HS-27A (cell line): ENCODE measurements around the gene CAD.

ENCODE experiments used
- DNase-seq: peaks from one replicate; pipeline ENCODE4 v3.0.0-alpha.2; 2012; ENCODE audit warnings: low read depth, missing footprints

Gene CAD

GRCh38 chr2:27198627-27199026 lies 18.5 kb upstream of the CAD start:
- DNase-seq = no peak

DNA sequence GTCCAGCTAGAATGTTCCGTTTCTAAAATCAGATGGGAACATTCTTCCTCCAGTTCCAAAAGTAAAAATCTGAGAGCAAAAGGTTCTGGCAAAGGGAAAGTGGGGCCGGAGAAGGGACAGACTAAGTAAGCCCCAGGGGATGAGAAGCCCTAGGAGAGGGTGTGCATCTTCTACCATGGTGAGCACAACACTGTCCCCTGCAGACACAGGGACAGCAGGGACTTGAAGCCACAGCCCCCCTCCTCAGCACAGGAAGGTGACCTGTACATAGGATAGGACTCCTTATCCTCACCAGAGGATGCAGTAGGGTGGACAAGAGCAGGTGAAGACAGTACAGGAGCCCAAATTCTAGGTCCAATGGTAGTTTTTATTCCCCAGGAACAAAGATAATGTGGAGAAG lies 17.9 kb upstream of the CAD start:
- DNase-seq = no peak

- no peak for DNase-seq
Observed at GRCh38 chr2:27201675-27202074, 15.5 kb upstream of the CAD start.

- DNase-seq = no peak
Observed at GRCh38 chr2:27202854-27203253, 14.3 kb upstream of the CAD start.

DNA sequence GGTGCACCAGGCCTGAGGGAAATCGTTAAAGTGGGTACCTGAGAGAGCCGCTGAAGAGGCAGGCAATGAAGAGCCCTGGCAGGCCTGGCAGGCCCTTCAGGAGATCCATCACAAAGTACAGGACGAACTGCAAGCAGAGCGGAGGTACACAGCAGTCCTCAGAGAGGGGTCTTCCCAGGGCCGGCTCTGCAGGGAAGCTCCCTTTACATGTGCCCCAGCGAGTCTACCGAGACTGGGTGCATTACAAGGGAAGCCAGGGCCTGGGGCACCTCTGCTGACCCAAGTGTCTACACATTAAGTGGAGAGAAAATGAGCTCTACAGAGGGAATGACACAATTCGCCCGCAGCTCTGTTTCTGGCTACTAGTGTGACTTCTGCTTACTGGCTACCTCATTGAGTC lies 13.4 kb upstream of the CAD start:
- no peak for DNase-seq

- DNase-seq = no peak
Observed at GRCh38 chr2:27204566-27204965, 12.6 kb upstream of the CAD start.

GRCh38 chr2:27205206-27205605 lies 12.0 kb upstream of the CAD start:
- DNase-seq = no peak

GRCh38 chr2:27206346-27206745 lies 10.8 kb upstream of the CAD start:
- no peak for DNase-seq

GRCh38 chr2:27208486-27209050 lies 8.6 kb upstream of the CAD start:
- no peak for DNase-seq

GRCh38 chr2:27209621-27210401 lies 7.4 kb upstream of the CAD start:
- no peak for DNase-seq

GRCh38 chr2:27211241-27211942 lies 5.8 kb upstream of the CAD start:
- DNase-seq = no peak

DNA sequence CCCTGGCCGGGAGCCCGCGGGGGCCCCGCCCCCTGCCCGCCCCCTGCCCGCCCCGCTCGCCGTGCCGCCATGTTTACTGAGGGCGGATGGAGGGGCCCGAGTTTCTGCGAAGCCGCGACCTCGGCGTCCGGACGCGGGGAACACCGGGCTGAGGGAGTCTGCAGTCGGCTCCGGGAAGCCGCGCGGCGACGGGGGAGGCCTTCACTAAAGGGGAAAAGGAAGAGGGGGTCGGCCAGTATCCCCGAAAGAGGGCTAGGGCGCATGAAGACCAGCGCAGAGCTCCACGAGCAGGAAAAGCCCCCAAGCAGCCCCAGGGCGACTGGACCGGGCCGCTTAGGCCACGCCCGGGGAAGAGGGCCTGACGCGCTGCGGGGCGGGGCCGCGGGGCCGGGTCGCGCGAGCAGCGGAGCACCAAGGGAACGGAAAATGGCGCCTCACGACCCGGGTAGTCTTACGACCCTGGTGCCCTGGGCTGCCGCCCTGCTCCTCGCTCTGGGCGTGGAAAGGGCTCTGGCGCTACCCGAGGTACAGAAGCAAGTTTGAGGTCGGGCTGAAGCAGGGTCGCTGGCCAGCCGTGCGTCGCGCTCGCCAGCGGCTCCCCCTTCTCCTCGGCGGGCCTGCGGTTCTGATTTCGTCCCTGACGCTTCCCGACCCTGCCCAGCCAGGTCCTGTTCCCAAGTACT lies 5.1 kb upstream of the CAD start, which contains the start of the genes ATRAID and SLC5A6:
Gene ATRAID (plus strand): TSS at position 99 of the 683 bp plus-strand sequence. CDS start 328 bp downstream, at position 427.
Gene SLC5A6 (minus strand): TSS at position 326 of the 683 bp plus-strand sequence. CDS start 4,618 bp downstream, outside the sequence.
- peak; percentile 59 for DNase-seq

GRCh38 chr2:27212626-27213471 lies 4.3 kb upstream of the CAD start:
- no peak for DNase-seq

DNA sequence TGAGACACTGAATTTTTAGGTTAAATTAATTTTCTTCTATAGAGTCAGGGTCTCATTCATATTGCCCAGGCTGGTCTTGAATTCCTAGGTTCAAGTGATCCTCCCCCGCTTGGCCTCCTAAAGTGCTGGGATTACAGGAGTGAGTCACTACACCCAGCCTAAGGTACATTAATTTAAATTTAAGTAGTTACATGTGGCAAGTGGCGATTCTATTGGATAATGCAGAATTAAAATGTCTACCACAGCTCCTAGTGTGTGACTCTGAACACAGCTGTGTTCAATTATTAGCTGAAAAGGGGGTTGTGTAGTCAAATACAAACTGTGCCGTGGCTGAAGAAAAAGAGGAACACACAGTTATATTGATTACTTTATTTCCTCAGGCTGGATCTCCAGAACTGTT lies 2.2 kb upstream of the CAD start:
- no peak for DNase-seq

- no peak for DNase-seq
Observed at GRCh38 chr2:27216416-27217137, 592 bp upstream of the CAD start.

DNA sequence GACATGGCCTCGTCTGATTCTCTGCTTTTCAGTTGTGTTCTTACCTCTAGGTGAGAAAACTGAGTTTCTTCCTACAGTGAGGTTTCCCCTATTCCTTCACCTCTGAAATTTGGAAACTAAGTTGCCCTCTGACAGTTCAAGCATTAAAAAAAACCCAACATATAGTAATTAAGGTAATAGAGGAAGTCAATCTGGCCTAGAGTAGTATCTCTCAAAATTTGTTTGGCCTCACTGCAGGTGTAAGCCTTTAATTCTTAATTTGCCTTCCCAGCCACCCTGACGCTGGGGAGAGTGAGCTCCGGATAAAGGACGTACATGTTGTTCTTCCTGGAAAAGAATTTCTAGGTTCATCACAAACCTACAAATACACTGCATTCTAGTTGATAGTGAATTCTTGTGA lies 1.4 kb downstream of the CAD start:
- no peak for DNase-seq

GRCh38 chr2:27219091-27219490 lies 1.9 kb downstream of the CAD start:
- DNase-seq = no peak

GRCh38 chr2:27220091-27220490 lies 2.9 kb downstream of the CAD start:
- DNase-seq = no peak

GRCh38 chr2:27221166-27221565 lies 4.0 kb downstream of the CAD start:
- DNase-seq = no peak

GRCh38 chr2:27222407-27222806 lies 5.2 kb downstream of the CAD start:
- no peak for DNase-seq

DNA sequence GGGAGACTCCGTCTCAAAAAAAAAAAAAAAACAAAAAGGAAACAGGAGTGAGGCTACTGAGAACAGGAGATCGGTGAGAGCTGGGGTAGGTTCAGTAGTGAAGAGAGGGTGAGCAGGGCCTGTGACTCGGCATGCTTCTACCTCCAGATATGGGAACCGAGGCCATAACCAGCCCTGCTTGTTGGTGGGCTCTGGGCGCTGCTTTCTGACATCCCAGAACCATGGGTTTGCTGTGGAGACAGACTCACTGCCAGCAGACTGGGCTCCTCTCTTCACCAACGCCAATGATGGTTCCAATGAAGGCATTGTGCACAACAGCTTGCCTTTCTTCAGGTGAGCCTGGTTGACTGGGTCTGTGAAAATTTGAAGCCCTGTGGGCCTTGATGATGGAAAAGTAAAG lies 6.2 kb downstream of the CAD start:
- no peak for DNase-seq
